Upper lobe of left lung (tissue), 6 donors: ENCODE measurements around the gene PROKR1. TPM values are rescaled to one million over a fixed set of nuclear protein-coding genes. Genes with fewer than 3 reads are reported as not detected.
A peak's percentile ranks its signal among the peaks of the same experiment; 100 is the strongest.

Experiments
- ATAC-seq, 2 donors: fragments of 200-7000 bp; cut with Tn5 transposase; one replicate each; pipeline ENCODE4 v1.9.1; 2022; ENCODE audit warnings: mild to moderate bottlenecking in 2 of 2, moderate library complexity in 2 of 2; ENCODE audit not compliant: low FRiP score in 2 of 2
- DNase-seq, 2 donors: peaks; one replicate each; pipeline ENCODE4 v3.0.0-alpha.2; 2019 to 2020
- H3K27ac ChIP-seq, 4 donors: fragments of 200-600 bp; sonication (generic); one replicate each; pipeline ENCODE4 v1.5.1; 2016 to 2019
- H3K27me3 ChIP-seq, 4 donors: fragments of 200-600 bp; sonication (generic); one replicate each; pipeline ENCODE4 v1.5.1; 2017 to 2019
- H3K36me3 ChIP-seq, 4 donors: fragments of 200-600 bp; sonication (generic); one replicate each; pipeline ENCODE4 v1.5.1; 2016 to 2019
- H3K4me1 ChIP-seq, 4 donors: fragments of 200-600 bp; sonication (generic); one replicate each; pipeline ENCODE4 v1.5.1; 2018 to 2019
- H3K4me3 ChIP-seq, 4 donors: fragments of 200-600 bp; sonication (generic); one replicate each; pipeline ENCODE4 v1.5.1; 2017 to 2019; ENCODE audit warnings: mild to moderate bottlenecking in 2 of 4, moderate library complexity in 1 of 4
- H3K9me3 ChIP-seq, 4 donors: fragments of 200-600 bp; sonication (generic); one replicate each; pipeline ENCODE4 v1.5.1; 2018 to 2019
- CTCF ChIP-seq, 6 experiments: fragments of 450-650 bp in 4 of 6; fragments of 200-600 bp in 2 of 6; sonication (generic) in 2 of 6; IDR thresholded peaks; one replicate each; pipeline ENCODE4 v1.5.1; 2016 to 2019; ENCODE audit warnings: antibody characterized with exemption in 6 of 6
- EP300 ChIP-seq, 4 donors: sonication (generic); formaldehyde crosslinking; IDR thresholded peaks; one replicate each; pipeline ENCODE4 v1.5.1; 2017; ENCODE audit warnings: antibody characterized with exemption in 4 of 4, control low read depth in 2 of 4
- POLR2A ChIP-seq, 4 donors: fragments of 450-650 bp; IDR thresholded peaks; one replicate each; pipeline ENCODE4 v1.5.1; 2016 to 2017; ENCODE audit warnings: antibody characterized with exemption in 4 of 4, mild to moderate bottlenecking in 2 of 4
- POLR2AphosphoS5 ChIP-seq, 2 donors: sonication (generic); formaldehyde crosslinking; IDR thresholded peaks; one replicate each; pipeline ENCODE4 v1.5.1; 2017; ENCODE audit warnings: antibody characterized with exemption in 2 of 2
- WGBS, 2 donors: methylation state at CpG; one replicate each; pipeline ENCODE4 v1.1.5; 2017 to 2018; 5-methylcytosine and 5-hydroxymethylcytosine counted together
- total RNA-seq, 6 donors: library from RNA; depleted of rRNA in 4 of 6; stranded (reverse); fragments of >200 nt in 4 of 6; gene quantifications; one replicate each; pipeline versions ENCODE4 v1.1.0 to v1.2.1, GENCODE V29; 2016 to 2021
- donor health status: DM: no; HTN: no; CAD: no; lungs with moderate emphysema.
- donor health status: DM: no; HTN: yes; CAD: no; lungs with severe emphysema.

PROKR1 gene
- total RNA-seq, 6 donors from 2014 or later: 0.06 TPM; not detected in 5

- 86 to 88% methylated on average over 5 of the region's 5 CpGs for WGBS, 2 donors
- Histone ChIP-seq H3K4me3 (no peak overlapping the region), H3K9me3 (no peaks in the 10 kb centered on the region), H3K4me1 (no peaks in the 10 kb centered on the region), H3K27me3 (no peaks in the 10 kb centered on the region), H3K27ac (no peak overlapping the region), H3K36me3 (no peaks in the 10 kb centered on the region)
- no peak for TF ChIP-seq EP300 (IDR thresholded peaks at IDR 0.05)
- no peak for TF ChIP-seq POLR2AphosphoS5 (IDR thresholded peaks at IDR 0.05)
- TF ChIP-seq CTCF (IDR thresholded peaks at IDR 0.05): no peak
- TF ChIP-seq POLR2A (IDR thresholded peaks at IDR 0.05): no peak
- DNase-seq: no peak
- ATAC-seq: no peak
These were observed 30.4 kb upstream of the PROKR1 start for GRCh38 chr2:68612765-68613519.

GRCh38 chr2:68620772-68621171 is 22.6 kb upstream of the PROKR1 start:
- no peak for ATAC-seq
- H3K36me3 ChIP-seq: no peaks in the 10 kb centered on the region
- no peak for TF ChIP-seq POLR2A (IDR thresholded peaks at IDR 0.05)
- no peak for TF ChIP-seq CTCF (IDR thresholded peaks at IDR 0.05)
- no peak for TF ChIP-seq EP300 (IDR thresholded peaks at IDR 0.05)
- TF ChIP-seq POLR2AphosphoS5 (IDR thresholded peaks at IDR 0.05): no peak

GRCh38 chr2:68623820-68624219 is 19.6 kb upstream of the PROKR1 start:
- 93 to 96% methylated on average over 6 of the region's 6 CpGs for WGBS, 2 donors
- no peak for DNase-seq
- H3K4me3 ChIP-seq: no peak overlapping the region
- no peak overlapping the region for H3K27ac ChIP-seq
- H3K9me3 ChIP-seq: no peaks in the 10 kb centered on the region
- H3K4me1 ChIP-seq: no peaks in the 10 kb centered on the region
- TF ChIP-seq CTCF (IDR thresholded peaks at IDR 0.05) (no peak), POLR2AphosphoS5 (IDR thresholded peaks at IDR 0.05) (no peak), EP300 (IDR thresholded peaks at IDR 0.05) (no peak), POLR2A (IDR thresholded peaks at IDR 0.05) (no peak)
- no peaks in the 10 kb centered on the region for H3K36me3 ChIP-seq
- no peak for ATAC-seq
- no peaks in the 10 kb centered on the region for H3K27me3 ChIP-seq

More at GRCh38 chr2:68620772-68621171, 22.6 kb upstream of the PROKR1 start:
- no peak for DNase-seq
- H3K27ac ChIP-seq: no peak overlapping the region
- no peak overlapping the region for H3K4me3 ChIP-seq
- H3K9me3 ChIP-seq: no peaks in the 10 kb centered on the region
- H3K27me3 ChIP-seq: no peaks in the 10 kb centered on the region
- H3K4me1 ChIP-seq: no peaks in the 10 kb centered on the region

- Histone ChIP-seq H3K27me3 (no peaks in the 10 kb centered on the region), H3K36me3 (no peaks in the 10 kb centered on the region), H3K27ac (no peak overlapping the region), H3K4me1 (no peaks in the 10 kb centered on the region), H3K9me3 (no peaks in the 10 kb centered on the region), H3K4me3 (no peak overlapping the region)
- no peak for TF ChIP-seq POLR2AphosphoS5 (IDR thresholded peaks at IDR 0.05)
- 86 to 100% methylated on average over 2 to 3 of the region's 3 CpGs for WGBS, 2 donors
- DNase-seq (no peak), ATAC-seq (no peak)
These were observed 15.8 kb upstream of the PROKR1 start for GRCh38 chr2:68627615-68628014.

GRCh38 chr2:68632021-68632420 is 11.4 kb upstream of the PROKR1 start:
- H3K4me1 ChIP-seq: no peaks in the 10 kb centered on the region
- H3K36me3 ChIP-seq: no peaks in the 10 kb centered on the region
- no peaks in the 10 kb centered on the region for H3K9me3 ChIP-seq
- H3K27ac ChIP-seq: no peak overlapping the region
- DNase-seq (peak in 1 of 2 donors; percentile 24), ATAC-seq (no peak)
- TF ChIP-seq EP300 (IDR thresholded peaks at IDR 0.05) (no peak), POLR2AphosphoS5 (IDR thresholded peaks at IDR 0.05) (no peak), POLR2A (IDR thresholded peaks at IDR 0.05) (no peak), CTCF (IDR thresholded peaks at IDR 0.05) (no peak)
- 37 to 41% methylated on average over 3 of the region's 3 CpGs for WGBS, 2 donors
- H3K27me3 ChIP-seq: no peaks in the 10 kb centered on the region
- no peak overlapping the region for H3K4me3 ChIP-seq
